ENCODE results near the gene GBF1.

Gene GBF1

GRCh38 chr10:102285133-102285532 lies 39.8 kb downstream of the GBF1 start:
- no peak overlapping the region for H3K4me3 ChIP-seq (ENCODE audit: low read depth, low read length)
- DNase-seq (ENCODE audit: low read depth): no peak
- in situ Hi-C loops (cut with HindIII; ENCODE audit: low sequenced_read_pairs): no loop called here
- TF ChIP-seq CTCF (IDR thresholded peaks at IDR 0.05; ENCODE audit: low read depth, low read length, missing control alignments): no peak

GRCh38 chr10:102286216-102286615 lies 40.9 kb downstream of the GBF1 start:
- no peak for DNase-seq (ENCODE audit: low read depth)
- no peak overlapping the region for H3K4me3 ChIP-seq (ENCODE audit: low read depth, low read length)
- in situ Hi-C loops (cut with HindIII; ENCODE audit: low sequenced_read_pairs): no loop called here
- TF ChIP-seq CTCF (IDR thresholded peaks at IDR 0.05; ENCODE audit: low read depth, low read length, missing control alignments): no peak

GRCh38 chr10:102287538-102287937 lies 42.2 kb downstream of the GBF1 start:
- DNase-seq (ENCODE audit: low read depth): no peak
- in situ Hi-C loops (cut with HindIII; ENCODE audit: low sequenced_read_pairs): no loop called here
- TF ChIP-seq CTCF (IDR thresholded peaks at IDR 0.05; ENCODE audit: low read depth, low read length, missing control alignments): no peak

GRCh38 chr10:102287991-102288390 lies 42.7 kb downstream of the GBF1 start:
- no peak overlapping the region for H3K4me3 ChIP-seq (ENCODE audit: low read depth, low read length)
- no peak for DNase-seq (ENCODE audit: low read depth)
- TF ChIP-seq CTCF (IDR thresholded peaks at IDR 0.05; ENCODE audit: low read depth, low read length, missing control alignments): no peak
- in situ Hi-C loops (cut with HindIII; ENCODE audit: low sequenced_read_pairs): no loop called here

More at GRCh38 chr10:102287538-102287937, 42.2 kb downstream of the GBF1 start:
- H3K4me3 ChIP-seq (ENCODE audit: low read depth, low read length): no peak overlapping the region

GRCh38 chr10:102289356-102289755 lies 44.0 kb downstream of the GBF1 start:
- DNase-seq (ENCODE audit: low read depth): no peak
- in situ Hi-C loops (cut with HindIII; ENCODE audit: low sequenced_read_pairs): no loop called here
- no peak for TF ChIP-seq CTCF (IDR thresholded peaks at IDR 0.05; ENCODE audit: low read depth, low read length, missing control alignments)
- no peak overlapping the region for H3K4me3 ChIP-seq (ENCODE audit: low read depth, low read length)

GRCh38 chr10:102289840-102290239 lies 44.5 kb downstream of the GBF1 start:
- in situ Hi-C loops (cut with HindIII; ENCODE audit: low sequenced_read_pairs): no loop called here
- no peak for TF ChIP-seq CTCF (IDR thresholded peaks at IDR 0.05; ENCODE audit: low read depth, low read length, missing control alignments)
- H3K4me3 ChIP-seq (ENCODE audit: low read depth, low read length): no peak overlapping the region
- DNase-seq (ENCODE audit: low read depth): no peak
